Activated T-cell treated with anti-CD3 and anti-CD28 coated beads, Interleukin-2, amount 50 U/mL, for 72 hours (primary cell): ENCODE results near the gene TH. TPM values are rescaled to one million over a fixed set of nuclear protein-coding genes. Genes with fewer than 3 reads are reported as not detected.
"Not testable (repeated sequence)": the region's sequence is repeated elsewhere in the genome, so short reads cannot be mapped to it uniquely, and the experiment has no call there.

ENCODE experiments used
- ATAC-seq, 2 donors: fragments of 150-1000 bp; cut with Tn5 transposase; replicated peaks in 1 of 2; 2 replicates each; pipeline ENCODE4 v1.10.0; 2021; ENCODE audit warnings: moderate library complexity in 2 of 2, mild to moderate bottlenecking in 1 of 2
- DNase-seq, 2 donors: peaks; one replicate each; pipeline ENCODE4 v3.0.0; 2021 to 2022; ENCODE audit warnings: mixed read lengths in 1 of 2
- H3K27ac Mint-ChIP-seq: one replicate; pipeline ENCODE4 v1.8.0; 2022; ENCODE audit warnings: mild to moderate bottlenecking, moderate library complexity, mixed read lengths
- H3K27me3 Mint-ChIP-seq: one replicate; pipeline ENCODE4 v1.8.0; 2022; ENCODE audit warnings: low read depth, mixed read lengths
- H3K36me3 Mint-ChIP-seq, 2 donors: one replicate each; pipeline ENCODE4 v1.8.0; 2022; ENCODE audit warnings: mixed read lengths in 2 of 2, mild to moderate bottlenecking in 1 of 2; ENCODE audit not compliant: insufficient read depth in 2 of 2
- H3K4me1 Mint-ChIP-seq: one replicate; pipeline ENCODE4 v1.8.0; 2022; ENCODE audit warnings: low read depth, mixed read lengths
- H3K4me3 Mint-ChIP-seq, 2 donors: one replicate each; pipeline ENCODE4 v1.8.0; 2022; ENCODE audit warnings: mild to moderate bottlenecking in 2 of 2, mixed read lengths in 2 of 2, moderate library complexity in 2 of 2
- H3K9me3 Mint-ChIP-seq, 2 donors: one replicate each; pipeline ENCODE4 v1.8.0; 2022; ENCODE audit warnings: mixed read lengths in 2 of 2
- total RNA-seq, 2 donors: library from RNA; stranded (reverse); gene quantifications; one replicate each; pipeline ENCODE4 v1.2.3, GENCODE V29; 2022

Gene TH
- total RNA-seq, 2 donors from 2014 or later, result not detected

DNA sequence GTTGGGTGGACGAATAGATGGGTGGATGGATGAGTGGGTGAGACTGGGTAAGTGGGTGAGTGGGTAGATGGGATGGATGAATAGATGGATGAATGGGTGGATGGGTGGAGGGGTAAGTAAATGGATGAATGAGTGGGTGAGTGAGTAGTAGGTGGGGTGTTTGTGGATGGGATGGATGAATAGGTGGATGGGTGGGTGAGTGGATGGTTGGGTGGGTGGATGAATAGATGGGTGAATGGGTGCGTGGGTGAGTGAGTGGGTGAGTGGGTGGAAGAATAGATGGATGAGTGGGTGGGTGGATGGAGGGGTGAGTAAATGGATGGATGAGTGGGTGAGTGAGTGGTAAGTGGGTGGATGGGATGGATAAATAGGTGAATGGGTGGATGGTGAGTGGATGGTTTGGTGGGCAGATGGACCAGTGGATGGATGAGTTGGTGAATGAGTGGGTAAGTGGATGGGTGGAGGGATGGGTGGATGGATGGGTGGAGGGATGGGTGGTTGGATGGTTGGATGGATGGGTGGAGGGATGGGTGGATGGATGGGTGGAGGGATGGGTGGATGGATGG, 45.0 kb downstream of the TH start:
- no peaks in the 10 kb centered on the region for H3K4me1 Mint-ChIP-seq
- no peak overlapping the region for H3K27ac Mint-ChIP-seq
- H3K9me3 Mint-ChIP-seq, result peaks cover 10 to 13% of the 10 kb centered on the region in 2 donors
- H3K27me3 Mint-ChIP-seq, result peaks cover 29% of the 10 kb centered on the region
- DNase-seq (no peak), ATAC-seq (no peak)
- no peak overlapping the region for H3K4me3 Mint-ChIP-seq
- H3K36me3 Mint-ChIP-seq, result peaks cover 0 to 4% of the 10 kb centered on the region in 2 donors

GRCh38 chr11:2124736-2125484, 46.7 kb downstream of the TH start:
- not testable (repeated sequence) for H3K36me3 Mint-ChIP-seq, H3K9me3 Mint-ChIP-seq, H3K4me3 Mint-ChIP-seq, ATAC-seq, H3K27ac Mint-ChIP-seq, DNase-seq, H3K4me1 Mint-ChIP-seq
- peaks cover 23% of the 10 kb centered on the region for H3K27me3 Mint-ChIP-seq

DNA sequence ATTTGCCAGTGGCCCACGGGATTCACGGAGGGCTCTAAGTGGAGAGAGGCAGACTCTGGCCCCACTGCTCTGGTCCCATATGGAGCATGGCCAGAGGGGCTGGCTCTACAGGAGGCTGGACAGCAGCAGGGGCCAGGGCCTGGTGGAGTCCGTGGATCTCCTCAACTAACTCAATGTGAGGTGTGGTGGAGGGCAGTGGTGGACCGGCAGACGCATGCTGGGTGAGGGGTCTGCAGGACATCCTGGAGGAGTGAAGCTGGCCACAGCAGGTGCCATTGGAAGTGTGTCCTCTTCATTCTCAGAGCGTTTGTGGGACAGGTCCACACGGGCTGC, 48.0 kb downstream of the TH start:
- ATAC-seq, result no peak
- H3K4me1 Mint-ChIP-seq, result no peaks in the 10 kb centered on the region
- no peak for DNase-seq
- peaks cover 7 to 9% of the 10 kb centered on the region in 2 donors for H3K9me3 Mint-ChIP-seq
- no peak overlapping the region for H3K4me3 Mint-ChIP-seq
- peaks cover 28% of the 10 kb centered on the region for H3K27me3 Mint-ChIP-seq
- H3K36me3 Mint-ChIP-seq, result no peaks in the 10 kb centered on the region
- no peak overlapping the region for H3K27ac Mint-ChIP-seq

DNA sequence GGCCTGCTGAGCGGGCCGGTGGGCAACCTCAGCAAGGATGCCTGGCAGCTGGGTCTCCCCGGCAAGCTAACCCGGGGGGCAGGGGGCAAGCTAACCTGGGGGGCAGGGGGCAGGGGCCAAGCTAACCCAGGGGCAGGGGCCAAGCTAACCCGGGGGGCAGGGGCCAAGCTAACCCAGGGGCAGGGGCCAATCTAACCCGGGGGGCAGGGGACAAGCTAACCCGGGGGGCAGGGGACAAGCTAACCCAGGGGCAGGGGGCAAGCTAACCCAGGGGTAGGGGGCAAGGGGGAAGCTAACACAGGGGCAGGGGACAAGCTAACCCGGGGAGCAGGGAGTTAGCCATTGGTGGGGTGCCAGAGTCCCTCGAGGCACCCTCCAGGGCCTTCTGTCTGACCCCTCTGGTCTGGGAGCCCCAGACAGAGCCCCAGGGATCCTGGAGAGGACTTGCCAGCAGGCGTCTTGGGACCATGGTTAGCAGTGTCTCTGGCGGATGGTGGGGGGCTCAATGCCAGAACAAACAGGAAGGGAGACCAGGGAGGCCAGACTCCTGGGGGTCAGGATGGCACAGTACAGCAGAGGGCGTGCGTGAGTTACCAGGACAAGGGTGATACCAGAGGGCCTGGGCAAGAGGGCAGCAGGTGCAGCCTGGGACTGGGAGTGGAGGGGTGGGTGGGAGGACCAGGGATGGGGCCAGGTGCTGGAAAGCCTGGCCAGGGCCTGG, 48.5 kb downstream of the TH start:
- ATAC-seq, result no peak
- Mint-ChIP-seq H3K4me1 (no peaks in the 10 kb centered on the region), H3K4me3 (no peak overlapping the region), H3K27ac (no peak overlapping the region), H3K27me3 (peaks cover 32% of the 10 kb centered on the region), H3K9me3 (peaks cover 7 to 9% of the 10 kb centered on the region in 2 donors), H3K36me3 (no peaks in the 10 kb centered on the region)
- no peak for DNase-seq

GRCh38 chr11:2122222-2122906, 49.3 kb downstream of the TH start:
- ATAC-seq, result no peak
- Mint-ChIP-seq H3K4me1 (no peaks in the 10 kb centered on the region), H3K36me3 (no peaks in the 10 kb centered on the region), H3K27me3 (peaks cover 39% of the 10 kb centered on the region), H3K4me3 (no peak overlapping the region), H3K9me3 (peaks cover 7 to 11% of the 10 kb centered on the region in 2 donors), H3K27ac (no peak overlapping the region)
- DNase-seq, result no peak

DNA sequence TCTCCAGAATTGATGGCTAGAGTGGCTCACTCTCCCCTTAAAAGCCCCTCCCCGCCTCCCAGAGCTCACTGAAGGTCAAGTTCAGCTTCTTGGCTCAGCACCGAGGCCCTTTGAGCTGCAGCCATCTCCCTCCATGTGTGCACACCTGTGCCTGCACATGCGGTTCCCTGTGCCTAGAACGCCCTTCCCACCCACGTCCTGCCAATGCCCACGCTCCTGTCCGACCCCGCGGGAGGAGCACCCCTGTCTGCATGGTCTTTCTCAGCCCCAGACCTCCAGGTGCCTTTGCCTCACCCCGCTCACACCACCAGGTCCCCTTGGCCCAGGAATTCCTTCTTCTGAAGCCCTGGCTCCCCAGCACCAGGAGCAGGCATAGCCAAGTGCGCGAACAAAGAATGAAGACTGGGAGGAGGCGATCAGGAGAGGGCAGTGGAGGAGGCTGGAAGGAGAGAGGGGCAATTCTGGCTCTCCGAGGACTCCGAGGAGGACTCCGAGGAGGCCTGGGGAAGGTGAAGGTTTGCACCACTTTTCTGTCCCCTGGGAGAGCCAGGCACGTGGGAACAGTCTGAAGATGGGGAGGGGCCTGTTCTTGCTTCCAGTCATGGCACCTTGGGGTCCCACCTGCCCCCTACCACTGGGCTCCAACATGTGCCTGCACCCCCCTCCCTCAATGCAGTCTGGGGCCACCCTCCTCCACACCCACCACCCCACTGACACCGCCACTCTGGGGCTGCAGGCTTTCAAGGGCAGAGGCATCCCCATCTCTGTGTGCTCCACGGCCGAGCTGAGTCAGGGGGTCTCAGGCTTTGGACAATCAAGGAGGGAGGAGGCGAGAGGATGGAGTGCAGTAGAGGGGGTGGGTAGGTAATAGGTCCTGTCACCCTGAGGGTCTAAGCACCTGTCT, 50.1 kb downstream of the TH start:
- no peak for ATAC-seq
- Mint-ChIP-seq H3K36me3 (no peaks in the 10 kb centered on the region), H3K9me3 (peaks cover 7 to 11% of the 10 kb centered on the region in 2 donors), H3K4me1 (no peaks in the 10 kb centered on the region), H3K27me3 (peaks cover 46% of the 10 kb centered on the region), H3K27ac (no peak overlapping the region), H3K4me3 (no peak overlapping the region)
- DNase-seq, result no peak

DNA sequence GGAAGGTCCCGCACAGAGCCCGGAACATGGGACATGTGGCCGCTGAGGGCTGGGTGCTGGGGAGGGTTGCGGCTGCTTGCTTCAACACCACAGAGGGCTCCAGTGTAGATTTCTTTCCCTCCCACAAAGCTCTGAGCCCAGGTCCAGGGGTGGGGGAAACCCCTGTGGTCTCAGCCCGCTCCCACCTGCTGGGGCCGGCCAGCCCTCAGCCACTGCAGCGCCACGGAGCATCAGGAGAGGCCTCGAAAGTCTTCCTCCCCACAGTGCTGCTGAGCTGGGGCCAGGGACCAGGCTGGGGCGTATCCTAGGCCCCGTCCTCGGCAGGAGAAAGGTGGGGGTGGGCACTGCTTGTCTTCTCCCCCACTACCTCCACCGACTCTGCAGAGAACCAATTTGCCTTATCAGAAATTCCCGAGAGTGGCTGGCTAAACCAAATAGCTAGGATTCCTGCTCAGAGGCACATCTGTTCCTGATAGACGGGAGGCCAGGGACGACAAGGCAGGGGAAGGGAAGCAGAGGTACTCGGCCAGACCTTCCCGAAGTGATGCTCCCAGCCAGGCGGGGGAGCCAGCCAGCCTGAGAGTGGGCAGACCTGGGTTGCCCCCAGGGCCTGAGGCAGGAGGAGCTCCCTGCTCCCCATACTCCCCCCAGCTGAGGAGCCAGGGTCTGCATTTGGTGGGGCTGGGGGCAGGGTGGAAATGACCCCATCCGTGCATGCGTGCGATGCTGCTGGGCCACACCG, 51.1 kb downstream of the TH start:
- H3K4me1 Mint-ChIP-seq, result no peaks in the 10 kb centered on the region
- no peaks in the 10 kb centered on the region for H3K36me3 Mint-ChIP-seq
- no peak for ATAC-seq
- peaks cover 5% of the 10 kb centered on the region in 2 donors for H3K9me3 Mint-ChIP-seq
- H3K4me3 Mint-ChIP-seq, result no peak overlapping the region
- peaks cover 52% of the 10 kb centered on the region for H3K27me3 Mint-ChIP-seq
- H3K27ac Mint-ChIP-seq, result no peak overlapping the region
- DNase-seq, result no peak

- H3K27ac Mint-ChIP-seq, result no peak overlapping the region
- H3K27me3 Mint-ChIP-seq, result peaks cover 40% of the 10 kb centered on the region
- peaks cover 0 to 2% of the 10 kb centered on the region in 2 donors for H3K9me3 Mint-ChIP-seq
- no peak for DNase-seq
- ATAC-seq, result no peak
- no peaks in the 10 kb centered on the region for H3K4me1 Mint-ChIP-seq
- H3K36me3 Mint-ChIP-seq, result no peaks in the 10 kb centered on the region
- no peak overlapping the region for H3K4me3 Mint-ChIP-seq
Measured at GRCh38 chr11:2118677-2119076, 52.9 kb downstream of the TH start.

DNA sequence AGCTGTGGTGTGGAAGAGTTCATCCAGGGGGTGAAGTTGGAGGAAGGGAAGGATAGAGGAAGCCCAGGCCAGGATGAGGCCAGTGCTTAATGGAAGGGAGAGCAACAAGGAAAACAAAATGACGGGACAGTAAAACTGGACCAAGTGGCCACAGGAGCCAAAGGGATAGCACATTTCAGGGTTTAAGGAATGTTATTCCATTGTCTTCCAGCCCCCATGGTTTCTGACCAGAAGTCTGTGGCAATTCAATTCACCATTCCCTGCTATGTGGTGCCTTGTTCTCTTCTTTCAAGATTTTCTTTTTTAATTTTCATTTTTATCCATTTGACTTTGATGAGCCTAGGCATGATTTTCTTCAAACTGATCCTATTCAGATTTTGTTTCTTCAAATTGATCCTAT, 54.9 kb downstream of the TH start:
- Mint-ChIP-seq H3K4me1 (no peaks in the 10 kb centered on the region), H3K27me3 (peaks cover 38% of the 10 kb centered on the region), H3K4me3 (no peak overlapping the region), H3K9me3 (peaks cover 0 to 2% of the 10 kb centered on the region in 2 donors), H3K36me3 (no peaks in the 10 kb centered on the region), H3K27ac (no peak overlapping the region)
- DNase-seq (no peak), ATAC-seq (no peak)

- Mint-ChIP-seq H3K36me3 (no peaks in the 10 kb centered on the region), H3K27ac (no peak overlapping the region), H3K4me3 (no peak overlapping the region), H3K9me3 (peaks cover 0 to 2% of the 10 kb centered on the region in 2 donors), H3K27me3 (peaks cover 40% of the 10 kb centered on the region), H3K4me1 (no peaks in the 10 kb centered on the region)
- no peak for ATAC-seq
- no peak for DNase-seq
Measured at GRCh38 chr11:2115308-2115707, 56.3 kb downstream of the TH start.

DNA sequence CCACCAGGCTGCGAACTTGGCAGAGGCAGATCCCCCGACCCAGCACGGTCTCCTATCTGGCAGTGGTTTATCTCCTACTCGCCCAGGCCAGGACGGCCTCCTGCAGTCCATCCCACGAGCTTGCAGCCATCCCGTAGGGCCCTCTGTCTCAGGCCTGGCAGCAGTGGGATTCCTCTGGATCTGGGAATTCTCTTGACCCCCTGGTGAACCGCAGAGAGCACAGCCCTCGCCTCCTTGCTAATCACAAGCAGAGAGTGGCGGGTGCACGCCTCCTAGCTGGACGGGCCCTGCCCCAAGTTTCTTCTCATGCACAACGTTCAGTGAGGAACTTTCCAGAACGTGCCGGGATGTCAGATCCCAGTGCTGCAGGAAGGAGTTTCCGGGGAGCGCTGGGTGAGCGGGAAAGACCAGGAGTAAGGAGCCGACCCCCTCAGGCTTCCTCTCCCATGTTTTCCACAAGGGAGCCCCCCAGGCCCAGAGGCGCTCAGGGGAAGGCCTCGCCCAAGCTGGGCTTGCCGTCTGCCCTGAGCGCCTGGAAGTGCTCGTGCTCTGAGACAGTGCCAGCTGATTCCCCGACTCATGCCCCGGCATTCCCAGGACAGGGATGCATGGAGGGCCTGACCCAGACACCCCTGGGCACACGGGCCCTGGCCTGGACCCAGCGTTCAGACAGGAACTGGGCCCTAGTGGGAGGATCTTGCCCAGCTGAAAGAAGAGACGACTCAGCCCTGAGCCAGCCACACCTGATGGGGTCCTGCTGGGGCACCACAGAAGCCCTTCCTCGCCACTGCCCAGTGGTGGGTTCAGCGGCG, 57.0 kb downstream of the TH start:
- Mint-ChIP-seq H3K27ac (no peak overlapping the region), H3K4me3 (no peak overlapping the region), H3K36me3 (no peaks in the 10 kb centered on the region), H3K27me3 (peaks cover 42% of the 10 kb centered on the region), H3K9me3 (peaks cover 0 to 2% of the 10 kb centered on the region in 2 donors), H3K4me1 (no peaks in the 10 kb centered on the region)
- DNase-seq, result no peak
- no peak for ATAC-seq
